Lung (tissue), 12 donors: ENCODE measurements around the gene HSF5. TPM values are rescaled to one million over a fixed set of nuclear protein-coding genes. Genes with fewer than 3 reads are reported as not detected.

ENCODE experiments used
- ATAC-seq: fragments of 200-7000 bp; cut with Tn5 transposase; one replicate; pipeline ENCODE4 v1.9.1; 2020; ENCODE audit warnings: moderate number of reproducible peaks; ENCODE audit not compliant: insufficient read depth, low FRiP score
- DNase-seq, 3 donors: peaks; one replicate each; pipeline ENCODE4 v3.0.0-alpha.2; 2013 to 2017
- H3K27ac ChIP-seq, 2 donors: one replicate each; pipeline ENCODE4 v1.5.1; 2013; ENCODE audit warnings: mild to moderate bottlenecking in 2 of 2, moderate library complexity in 2 of 2, control low read depth in 1 of 2, inconsistent platforms in 1 of 2, low read depth in 1 of 2, low read length in 1 of 2
- H3K27me3 ChIP-seq, 3 donors: one replicate each; pipeline ENCODE4 v1.5.1; 2013; ENCODE audit warnings: low read length in 2 of 3; ENCODE audit not compliant: control insufficient read depth in 3 of 3, insufficient read depth in 3 of 3
- H3K36me3 ChIP-seq, 4 donors: one replicate each; pipeline ENCODE4 v1.5.1; 2013; ENCODE audit warnings: low read length in 4 of 4, mild to moderate bottlenecking in 1 of 4, moderate library complexity in 1 of 4; ENCODE audit not compliant: control insufficient read depth in 4 of 4, insufficient read depth in 4 of 4
- H3K4me1 ChIP-seq, 5 donors: one replicate each; pipeline ENCODE4 v1.5.1; 2013; ENCODE audit warnings: low read length in 5 of 5, mild to moderate bottlenecking in 2 of 5, moderate library complexity in 1 of 5; ENCODE audit not compliant: control insufficient read depth in 5 of 5, insufficient read depth in 5 of 5
- H3K4me3 ChIP-seq: one replicate; pipeline ENCODE4 v1.5.1; 2013; ENCODE audit warnings: mild to moderate bottlenecking, control low read depth, moderate library complexity
- H3K9ac ChIP-seq, 2 donors: one replicate each; pipeline ENCODE4 v1.5.1; 2013; ENCODE audit warnings: low read length in 2 of 2, control low read depth in 1 of 2; ENCODE audit not compliant: insufficient read depth in 1 of 2
- H3K9me3 ChIP-seq, 4 donors: one replicate each; pipeline ENCODE4 v1.5.1; 2013; ENCODE audit warnings: low read length in 3 of 4, mild to moderate bottlenecking in 1 of 4, moderate library complexity in 1 of 4; ENCODE audit not compliant: control insufficient read depth in 4 of 4, insufficient read depth in 3 of 4
- WGBS, 2 donors: extraction: QIAGEN DNeasy Blood & Tissue Kit; methylation state at CpG; one replicate each; pipeline ENCODE4 v1.1.7; 2013; 5-methylcytosine and 5-hydroxymethylcytosine counted together
- polyA plus RNA-seq, 2 donors: library from polyadenylated mRNA; stranded (reverse); fragments of 200-250 nt; gene quantifications; one replicate each; pipeline ENCODE4 v1.2.1, GENCODE V29; 2013
- total RNA-seq, 2 donors: library from RNA; depleted of rRNA in 1 of 2; stranded (reverse); fragments of >200 nt in 1 of 2; gene quantifications; one replicate each; pipeline ENCODE4 v1.2.1, GENCODE V29; 2014 to 2021
- TF ChIP-seq, protein P1 (sequence below): IDR thresholded peaks from 2 replicates; pipeline ENCODE4 v1.5.1; 2012; ENCODE audit warnings: mild to moderate bottlenecking; ENCODE audit errors: control extremely low read depth, extremely low read depth
- donor health status: control.
- donor health status: control.
- donor health status: Bipolar disorder and iron deficiency.
- donor health status: healthy.
- donor health status: DM: yes; HTN: yes; CAD: no.

The HSF5 gene
- total and polyA plus RNA-seq, 4 donors: 0.02 to 0.17 (median 0.08) TPM

DNA sequence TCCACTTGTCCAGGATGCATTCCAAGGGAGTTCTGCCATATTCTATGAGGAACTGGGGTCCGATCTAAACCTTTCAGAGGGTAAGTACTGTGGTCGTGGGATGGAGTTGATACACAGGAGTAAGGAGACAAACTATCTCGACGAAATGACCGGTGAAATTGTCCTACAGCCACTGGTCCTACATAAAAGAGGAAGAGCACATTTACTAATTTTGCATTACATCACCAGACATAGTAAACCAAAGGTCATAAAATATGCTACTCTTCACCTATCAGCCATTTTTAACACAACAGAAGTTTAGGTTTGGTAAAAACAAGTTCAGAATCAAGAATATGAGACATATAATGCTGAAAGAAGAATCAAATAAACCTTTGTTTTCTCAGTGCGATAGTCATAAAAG is 8.1 kb downstream of the HSF5 start:
- Histone ChIP-seq H3K4me1 (no peaks in the 10 kb centered on the region), H3K9ac (no peak overlapping the region), H3K27ac (no peak overlapping the region), H3K9me3 (no peaks in the 10 kb centered on the region), H3K36me3 (no peaks in the 10 kb centered on the region), H3K4me3 (no peak overlapping the region), H3K27me3 (no peaks in the 10 kb centered on the region)
- TF ChIP-seq, protein P1, sequence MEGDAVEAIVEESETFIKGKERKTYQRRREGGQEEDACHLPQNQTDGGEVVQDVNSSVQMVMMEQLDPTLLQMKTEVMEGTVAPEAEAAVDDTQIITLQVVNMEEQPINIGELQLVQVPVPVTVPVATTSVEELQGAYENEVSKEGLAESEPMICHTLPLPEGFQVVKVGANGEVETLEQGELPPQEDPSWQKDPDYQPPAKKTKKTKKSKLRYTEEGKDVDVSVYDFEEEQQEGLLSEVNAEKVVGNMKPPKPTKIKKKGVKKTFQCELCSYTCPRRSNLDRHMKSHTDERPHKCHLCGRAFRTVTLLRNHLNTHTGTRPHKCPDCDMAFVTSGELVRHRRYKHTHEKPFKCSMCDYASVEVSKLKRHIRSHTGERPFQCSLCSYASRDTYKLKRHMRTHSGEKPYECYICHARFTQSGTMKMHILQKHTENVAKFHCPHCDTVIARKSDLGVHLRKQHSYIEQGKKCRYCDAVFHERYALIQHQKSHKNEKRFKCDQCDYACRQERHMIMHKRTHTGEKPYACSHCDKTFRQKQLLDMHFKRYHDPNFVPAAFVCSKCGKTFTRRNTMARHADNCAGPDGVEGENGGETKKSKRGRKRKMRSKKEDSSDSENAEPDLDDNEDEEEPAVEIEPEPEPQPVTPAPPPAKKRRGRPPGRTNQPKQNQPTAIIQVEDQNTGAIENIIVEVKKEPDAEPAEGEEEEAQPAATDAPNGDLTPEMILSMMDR: no peak
- DNase-seq (no peak), ATAC-seq (no peak)
- 59 to 75% methylated on average over 6 of the region's 6 CpGs for WGBS, 2 donors

DNA sequence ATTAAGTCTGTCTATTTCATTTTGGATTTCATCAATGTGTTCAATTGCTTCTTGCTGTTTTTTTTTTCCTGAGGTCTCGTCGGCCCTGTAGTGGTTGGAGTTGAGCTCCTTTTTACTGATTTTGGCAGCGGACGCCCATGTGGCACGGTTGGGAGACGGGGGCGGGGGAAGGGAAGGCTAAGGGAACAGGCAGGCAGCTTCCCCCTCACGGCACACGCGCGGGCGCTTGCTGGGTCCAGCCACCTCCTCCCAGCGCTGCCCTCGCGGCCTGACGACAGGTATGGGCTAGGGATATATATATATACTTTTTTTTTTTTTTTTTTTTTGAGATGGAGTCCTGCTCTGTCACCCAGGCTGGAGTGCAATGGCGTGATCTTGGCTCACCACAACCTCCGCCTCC is 11.4 kb downstream of the HSF5 start:
- no peak for DNase-seq
- WGBS, 2 donors: 81 to 86% methylated on average over 17 to 18 of the region's 18 CpGs

DNA sequence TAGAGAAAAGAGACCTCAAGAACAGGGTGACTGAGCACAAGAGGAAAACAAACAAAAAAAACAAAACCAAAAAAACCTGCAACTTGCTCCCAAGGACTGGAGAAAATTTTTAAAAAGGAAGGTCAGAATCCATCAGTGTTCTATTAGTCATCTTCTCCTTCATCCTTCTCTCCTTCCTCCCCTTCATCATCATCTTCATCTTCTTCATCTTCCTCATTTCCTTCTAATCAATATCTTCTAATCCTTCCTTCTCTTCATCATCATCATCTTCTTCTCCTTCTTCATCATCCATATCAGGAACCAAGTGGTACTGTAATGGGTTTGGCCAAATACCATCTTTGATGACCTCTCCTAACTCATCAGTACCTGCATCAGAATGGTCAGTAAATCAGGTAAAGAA is 12.2 kb downstream of the HSF5 start:
- TF ChIP-seq, protein P1: no peak
- no peak overlapping the region for H3K9ac ChIP-seq
- no peak for ATAC-seq
- no peaks in the 10 kb centered on the region for H3K36me3 ChIP-seq
- H3K4me1 ChIP-seq: no peaks in the 10 kb centered on the region
- no peak overlapping the region for H3K27ac ChIP-seq
- no peaks in the 10 kb centered on the region for H3K9me3 ChIP-seq
- H3K4me3 ChIP-seq: no peak overlapping the region
- H3K27me3 ChIP-seq: no peaks in the 10 kb centered on the region
- DNase-seq: no peak

More for the DNA sequence above, 11.4 kb downstream of the HSF5 start:
- H3K36me3 ChIP-seq: no peaks in the 10 kb centered on the region
- TF ChIP-seq, protein P1: no peak
- no peak overlapping the region for H3K27ac ChIP-seq
- H3K9ac ChIP-seq: no peak overlapping the region
- no peaks in the 10 kb centered on the region for H3K4me1 ChIP-seq
- no peaks in the 10 kb centered on the region for H3K9me3 ChIP-seq
- no peaks in the 10 kb centered on the region for H3K27me3 ChIP-seq
- H3K4me3 ChIP-seq: no peak overlapping the region
- no peak for ATAC-seq

DNA sequence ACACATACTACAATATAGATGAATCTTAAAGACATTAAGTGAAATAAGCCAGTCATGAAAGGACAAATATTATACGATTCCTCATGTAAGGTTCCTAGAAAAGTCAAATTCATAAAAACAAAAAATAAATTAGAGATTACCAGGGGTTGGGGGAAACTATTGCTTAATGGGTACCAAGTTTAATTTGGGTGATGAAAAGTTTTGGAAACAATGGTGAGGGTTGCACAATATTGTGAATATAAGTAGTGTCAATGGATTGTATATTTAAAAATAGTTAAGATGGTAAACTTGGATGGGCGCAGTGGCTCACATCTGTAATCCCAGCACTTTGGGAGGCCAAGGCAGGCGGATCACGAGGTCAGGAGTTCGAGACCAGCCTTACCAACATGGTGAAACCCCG is 17.9 kb downstream of the HSF5 start:
- H3K4me1 ChIP-seq: no peaks in the 10 kb centered on the region
- no peak overlapping the region for H3K9ac ChIP-seq
- ATAC-seq (no peak), DNase-seq (no peak)
- H3K27me3 ChIP-seq: no peaks in the 10 kb centered on the region
- TF ChIP-seq, protein P1: no peak
- H3K4me3 ChIP-seq: no peak overlapping the region
- 94 to 95% methylated on average over 6 of the region's 6 CpGs for WGBS, 2 donors
- H3K27ac ChIP-seq: no peak overlapping the region
- no peaks in the 10 kb centered on the region for H3K9me3 ChIP-seq
- no peaks in the 10 kb centered on the region for H3K36me3 ChIP-seq
